H9 (cell line): ENCODE measurements around the gene PKP1. TPM values are rescaled to one million over a fixed set of nuclear protein-coding genes. Genes with fewer than 3 reads are reported as not detected.

Source experiments
- DNase-seq: peaks from one replicate; pipeline ENCODE4 v3.0.0-alpha.2; 2017
- H2AFZ ChIP-seq: one replicate; pipeline ENCODE4 v1.6.1; 2013; ENCODE audit warnings: mild to moderate bottlenecking, low read length, control low read depth, moderate library complexity
- H2AK5ac ChIP-seq: 2 replicates; pipeline ENCODE4 v1.6.1; 2013; ENCODE audit warnings: low read length, control low read depth, mixed read lengths; ENCODE audit not compliant: insufficient read length
- H2BK120ac ChIP-seq: one replicate; pipeline ENCODE4 v1.6.1; 2013; ENCODE audit warnings: low read depth, mild to moderate bottlenecking, low read length, control low read depth, inconsistent platforms; ENCODE audit not compliant: poor library complexity, severe bottlenecking
- H2BK12ac ChIP-seq: 2 replicates; pipeline ENCODE4 v1.6.1; 2013; ENCODE audit warnings: low read length, control low read depth, mixed read lengths, low read depth; ENCODE audit not compliant: insufficient read length
- H2BK15ac ChIP-seq: 2 replicates; pipeline ENCODE4 v1.6.1; 2013; ENCODE audit warnings: low read depth, low read length, control low read depth
- H2BK20ac ChIP-seq: one replicate; pipeline ENCODE4 v1.6.1; 2013; ENCODE audit warnings: low read depth, mild to moderate bottlenecking, low read length, control low read depth, inconsistent platforms; ENCODE audit not compliant: poor library complexity, severe bottlenecking
- H2BK5ac ChIP-seq: 2 replicates; pipeline ENCODE4 v1.6.1; 2013; ENCODE audit warnings: low read length, control low read depth, mixed read lengths; ENCODE audit not compliant: insufficient read length
- H3K14ac ChIP-seq: 2 replicates; pipeline ENCODE4 v1.6.1; 2013; ENCODE audit warnings: low read length, control low read depth; ENCODE audit not compliant: insufficient read depth
- H3K18ac ChIP-seq: 2 replicates; pipeline ENCODE4 v1.6.1; 2013; ENCODE audit warnings: low read depth, mild to moderate bottlenecking, mixed read lengths, low read length, control low read depth; ENCODE audit not compliant: insufficient read length
- H3K23ac ChIP-seq: 2 replicates; pipeline ENCODE4 v1.6.1; 2013; ENCODE audit warnings: low read length, control low read depth, mixed read lengths, low read depth; ENCODE audit not compliant: insufficient read length
- H3K23me2 ChIP-seq: 2 replicates; pipeline ENCODE4 v1.6.1; 2013; ENCODE audit warnings: low read depth, mild to moderate bottlenecking, mixed read lengths, low read length, control low read depth; ENCODE audit not compliant: insufficient read length, poor library complexity, severe bottlenecking
- H3K27ac ChIP-seq: 2 replicates; pipeline ENCODE4 v1.5.1; 2013; ENCODE audit warnings: low read length, control low read depth, mixed read lengths, low read depth; ENCODE audit not compliant: insufficient read length
- H3K27me3 ChIP-seq: 2 replicates; pipeline ENCODE4 v1.6.1; 2013; ENCODE audit warnings: low read length, control low read depth, inconsistent platforms; ENCODE audit not compliant: insufficient read depth
- H3K4ac ChIP-seq: 2 replicates; pipeline ENCODE4 v1.6.1; 2013; ENCODE audit warnings: low read depth, mild to moderate bottlenecking, control low read depth, inconsistent platforms, low read length, moderate library complexity
- H3K4me1 ChIP-seq: 2 replicates; pipeline ENCODE4 v1.6.1; 2013; ENCODE audit warnings: low read length, control low read depth, inconsistent platforms; ENCODE audit not compliant: insufficient read depth
- H3K4me2 ChIP-seq: 2 replicates; pipeline ENCODE4 v1.6.1; 2013; ENCODE audit warnings: low read length, control low read depth, mixed read lengths; ENCODE audit not compliant: insufficient read length, insufficient read depth
- H3K56ac ChIP-seq: 2 replicates; pipeline ENCODE4 v1.6.1; 2013; ENCODE audit warnings: low read depth, mild to moderate bottlenecking, mixed read lengths, low read length, control low read depth; ENCODE audit not compliant: insufficient read length
- H3K79me1 ChIP-seq: 2 replicates; pipeline ENCODE4 v1.6.1; 2013; ENCODE audit warnings: low read depth, mild to moderate bottlenecking, moderate library complexity, low read length, control low read depth, inconsistent platforms; ENCODE audit not compliant: insufficient read depth, poor library complexity, severe bottlenecking
- H3K79me2 ChIP-seq: 2 replicates; pipeline ENCODE4 v1.6.1; 2013; ENCODE audit warnings: low read length, control low read depth, inconsistent platforms; ENCODE audit not compliant: insufficient read depth
- H3K9ac ChIP-seq: 2 replicates; pipeline ENCODE4 v1.6.1; 2013; ENCODE audit warnings: low read length, control low read depth, mixed read lengths; ENCODE audit not compliant: insufficient read length; ENCODE audit errors: extremely low read depth
- H3K9me3 ChIP-seq: one replicate; pipeline ENCODE4 v1.6.1; 2013; ENCODE audit warnings: low read depth, low read length, inconsistent platforms; ENCODE audit not compliant: control insufficient read depth
- H3T11ph ChIP-seq: one replicate; pipeline ENCODE4 v1.6.1; 2013; ENCODE audit warnings: mild to moderate bottlenecking, low read length, control low read depth, inconsistent platforms
- H4K20me1 ChIP-seq: one replicate; pipeline ENCODE4 v1.6.1; 2013; ENCODE audit not compliant: control insufficient read depth, insufficient read length, insufficient read depth
- H4K5ac ChIP-seq: 2 replicates; pipeline ENCODE4 v1.6.1; 2013; ENCODE audit warnings: low read depth, mild to moderate bottlenecking, mixed read lengths, low read length, control low read depth; ENCODE audit not compliant: insufficient read length
- H4K8ac ChIP-seq: replicated peaks from 2 replicates; pipeline ENCODE4 v1.6.1; 2013; ENCODE audit warnings: low read length, control low read depth, mixed read lengths, low read depth; ENCODE audit not compliant: insufficient read length
- H4K91ac ChIP-seq: 2 replicates; pipeline ENCODE4 v1.6.1; 2013; ENCODE audit warnings: low read depth, mild to moderate bottlenecking, moderate library complexity, mixed read lengths, low read length, control low read depth; ENCODE audit not compliant: insufficient read length
- H3K27ac Mint-ChIP-seq, 3 experiments: 2 replicates in 2 of 3; 3 replicates in 1 of 3; pipeline ENCODE4 v1.8.0; 2020 to 2021; ENCODE audit warnings: mixed read lengths in 3 of 3, mild to moderate bottlenecking in 1 of 3, moderate library complexity in 1 of 3
- H3K27me3 Mint-ChIP-seq: 2 replicates; pipeline ENCODE4 v1.8.0; 2021; ENCODE audit warnings: low read depth, mild to moderate bottlenecking, moderate library complexity, mixed read lengths
- H3K36me3 Mint-ChIP-seq, 3 experiments: 2 replicates in 2 of 3; 3 replicates in 1 of 3; pipeline ENCODE4 v1.8.0; 2020 to 2021; ENCODE audit warnings: low read depth in 3 of 3, mixed read lengths in 3 of 3; ENCODE audit not compliant: insufficient read depth in 1 of 3
- H3K4me1 Mint-ChIP-seq, 2 experiments: 2 replicates each; pipeline ENCODE4 v1.8.0; 2020; ENCODE audit warnings: mixed read lengths in 2 of 2
- H3K4me3 Mint-ChIP-seq, 2 experiments: 2 replicates in 1 of 2; 3 replicates in 1 of 2; pipeline ENCODE4 v1.8.0; 2020 to 2021; ENCODE audit warnings: mild to moderate bottlenecking in 2 of 2, mixed read lengths in 2 of 2, moderate library complexity in 1 of 2
- H3K9me3 Mint-ChIP-seq, 2 experiments: 2 replicates in 1 of 2; 3 replicates in 1 of 2; pipeline ENCODE4 v1.8.0; 2020; ENCODE audit warnings: mild to moderate bottlenecking in 2 of 2, mixed read lengths in 2 of 2, moderate library complexity in 1 of 2
- WGBS: extraction: QIAGEN DNeasy Blood & Tissue Kit; methylation state at CpG from one replicate; pipeline ENCODE4 v1.1.7; 2013; ENCODE audit warnings: missing lambda C conversion rate, low lambda C conversion rate, mixed read lengths; ENCODE audit not compliant: insufficient read length; ENCODE audit errors: extremely low coverage; 5-methylcytosine and 5-hydroxymethylcytosine counted together
- total RNA-seq: library from RNA; stranded (reverse); gene quantifications from 2 replicates; pipeline ENCODE4 v1.2.1, GENCODE V29; 2021
- TF ChIP-seq, protein P1 (sequence below): fragments of 200-600 bp; sonication (generic); conservative IDR thresholded peaks from 3 replicates; pipeline ENCODE4 v1.8.0; 2021; ENCODE audit warnings: antibody characterized with exemption, mild to moderate bottlenecking

Gene PKP1
- total RNA-seq, 1 experiment from 2014 or later, result 0.09 TPM

GRCh38 chr1:201262963-201263608 is 20.2 kb upstream of the PKP1 start:
- peaks cover 6% of the 10 kb centered on the region for H3K23me2 ChIP-seq
- no peaks in the 10 kb centered on the region for H4K20me1 ChIP-seq
- no peak overlapping the region for H4K91ac ChIP-seq
- Mint-ChIP-seq H3K27me3 (peaks cover 45% of the 10 kb centered on the region), H3K9me3 (no peaks in the 10 kb centered on the region; a peak in 1 of 5 replicates), H3K36me3 (no peaks in the 10 kb centered on the region), H3K4me1 (peaks cover 3 to 7% of the 10 kb centered on the region in 2 experiments; a peak in 3 of 4 replicates), H3K4me3 (no peak overlapping the region), H3K27ac (no peak overlapping the region)
- TF ChIP-seq, protein P1, sequence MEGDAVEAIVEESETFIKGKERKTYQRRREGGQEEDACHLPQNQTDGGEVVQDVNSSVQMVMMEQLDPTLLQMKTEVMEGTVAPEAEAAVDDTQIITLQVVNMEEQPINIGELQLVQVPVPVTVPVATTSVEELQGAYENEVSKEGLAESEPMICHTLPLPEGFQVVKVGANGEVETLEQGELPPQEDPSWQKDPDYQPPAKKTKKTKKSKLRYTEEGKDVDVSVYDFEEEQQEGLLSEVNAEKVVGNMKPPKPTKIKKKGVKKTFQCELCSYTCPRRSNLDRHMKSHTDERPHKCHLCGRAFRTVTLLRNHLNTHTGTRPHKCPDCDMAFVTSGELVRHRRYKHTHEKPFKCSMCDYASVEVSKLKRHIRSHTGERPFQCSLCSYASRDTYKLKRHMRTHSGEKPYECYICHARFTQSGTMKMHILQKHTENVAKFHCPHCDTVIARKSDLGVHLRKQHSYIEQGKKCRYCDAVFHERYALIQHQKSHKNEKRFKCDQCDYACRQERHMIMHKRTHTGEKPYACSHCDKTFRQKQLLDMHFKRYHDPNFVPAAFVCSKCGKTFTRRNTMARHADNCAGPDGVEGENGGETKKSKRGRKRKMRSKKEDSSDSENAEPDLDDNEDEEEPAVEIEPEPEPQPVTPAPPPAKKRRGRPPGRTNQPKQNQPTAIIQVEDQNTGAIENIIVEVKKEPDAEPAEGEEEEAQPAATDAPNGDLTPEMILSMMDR, result no peak
- H3K18ac ChIP-seq, result no peak overlapping the region
- no peaks in the 10 kb centered on the region for H3K27me3 ChIP-seq
- DNase-seq, result no peak
- H3K56ac ChIP-seq, result no peak overlapping the region
- H3K27ac ChIP-seq, result no peak overlapping the region
- no peaks in the 10 kb centered on the region for H3K9me3 ChIP-seq
- H2BK20ac ChIP-seq, result no peak overlapping the region
- no peak overlapping the region for H2AFZ ChIP-seq
- no peak overlapping the region for H2BK12ac ChIP-seq
- no peak overlapping the region for H2BK120ac ChIP-seq
- H4K5ac ChIP-seq, result no peak overlapping the region
- H3K79me1 ChIP-seq, result no peaks in the 10 kb centered on the region
- whole genome bisulfite sequencing, result no CpG with 5 or more reads among the region's 7 CpGs
- no peak overlapping the region for H3T11ph ChIP-seq
- no peak overlapping the region for H3K23ac ChIP-seq
- no peak overlapping the region for H3K9ac ChIP-seq
- no peaks in the 10 kb centered on the region for H3K79me2 ChIP-seq
- no peak overlapping the region for H3K4ac ChIP-seq
- H3K4me2 ChIP-seq, result no peak overlapping the region
- no peak overlapping the region for H4K8ac ChIP-seq
- H3K4me1 ChIP-seq, result no peaks in the 10 kb centered on the region
- no peak overlapping the region for H2BK15ac ChIP-seq
- no peak overlapping the region for H2AK5ac ChIP-seq
- H2BK5ac ChIP-seq, result no peak overlapping the region
- H3K14ac ChIP-seq, result no peak overlapping the region; the same call in 1 of the 2 replicates
